ENCODE results near the gene TMEM174.
"Not testable (repeated sequence)": the region's sequence is repeated elsewhere in the genome, so short reads cannot be mapped to it uniquely, and the experiment has no call there.

Gene TMEM174

GRCh38 chr5:73197637-73198257 is 24.8 kb downstream of the TMEM174 start:
- no peak for DNase-seq

- no peak for DNase-seq
Measured at GRCh38 chr5:73198833-73199592, 26.0 kb downstream of the TMEM174 start.

GRCh38 chr5:73199671-73200070 is 26.7 kb downstream of the TMEM174 start:
- DNase-seq, result no peak

GRCh38 chr5:73201547-73202513 is 28.8 kb downstream of the TMEM174 start:
- DNase-seq, result peak; percentile 76

GRCh38 chr5:73204332-73204731 is 31.3 kb downstream of the TMEM174 start:
- no peak for DNase-seq

- no peak for DNase-seq
Measured at GRCh38 chr5:73204733-73205132, 31.7 kb downstream of the TMEM174 start.

- DNase-seq, result no peak
Measured at GRCh38 chr5:73205305-73205704, 32.3 kb downstream of the TMEM174 start.

GRCh38 chr5:73207239-73207638 is 34.2 kb downstream of the TMEM174 start:
- DNase-seq, result not testable (repeated sequence)

- DNase-seq, result not testable (repeated sequence)
Measured at GRCh38 chr5:73209075-73209474, 36.1 kb downstream of the TMEM174 start.

GRCh38 chr5:73212693-73213092 is 39.7 kb downstream of the TMEM174 start:
- not testable (repeated sequence) for DNase-seq

- no peak for DNase-seq
Measured at GRCh38 chr5:73213566-73213998, 40.6 kb downstream of the TMEM174 start.

GRCh38 chr5:73214306-73214705 is 41.3 kb downstream of the TMEM174 start:
- no peak for DNase-seq

GRCh38 chr5:73214996-73215395 is 42.0 kb downstream of the TMEM174 start:
- no peak for DNase-seq

- no peak for DNase-seq
Measured at GRCh38 chr5:73215531-73215890, 42.5 kb downstream of the TMEM174 start.

GRCh38 chr5:73215891-73216610 is 43.1 kb downstream of the TMEM174 start:
- peak; percentile 86 for DNase-seq

- DNase-seq, result peak; percentile 32
Measured at GRCh38 chr5:73218552-73219171, 45.7 kb downstream of the TMEM174 start.

GRCh38 chr5:73219336-73219735 is 46.3 kb downstream of the TMEM174 start:
- DNase-seq, result not testable (repeated sequence)

GRCh38 chr5:73221161-73221560 is 48.2 kb downstream of the TMEM174 start:
- no peak for DNase-seq

- no peak for DNase-seq
Measured at GRCh38 chr5:73221726-73222125, 48.7 kb downstream of the TMEM174 start.

- no peak for DNase-seq
Measured at GRCh38 chr5:73222173-73222572, 49.2 kb downstream of the TMEM174 start.

All from NCI-H82 (cell line).